Endometrium (tissue), 2 donors: ENCODE data around the gene SMAD6.

ENCODE experiments used
- FAIRE-seq: peaks from 2 replicates; lab custom pipeline; 2012; peaks lifted over from hg19 to GRCh38; lab: Jason Lieb, UNC
- donor health status: control.
- donor health status: control.

SMAD6 gene

GRCh38 chr15:66777054-66777453 is 75.0 kb downstream of the SMAD6 start:
- no peak for FAIRE-seq

GRCh38 chr15:66777596-66778313 is 75.7 kb downstream of the SMAD6 start:
- FAIRE-seq, result no peak

DNA sequence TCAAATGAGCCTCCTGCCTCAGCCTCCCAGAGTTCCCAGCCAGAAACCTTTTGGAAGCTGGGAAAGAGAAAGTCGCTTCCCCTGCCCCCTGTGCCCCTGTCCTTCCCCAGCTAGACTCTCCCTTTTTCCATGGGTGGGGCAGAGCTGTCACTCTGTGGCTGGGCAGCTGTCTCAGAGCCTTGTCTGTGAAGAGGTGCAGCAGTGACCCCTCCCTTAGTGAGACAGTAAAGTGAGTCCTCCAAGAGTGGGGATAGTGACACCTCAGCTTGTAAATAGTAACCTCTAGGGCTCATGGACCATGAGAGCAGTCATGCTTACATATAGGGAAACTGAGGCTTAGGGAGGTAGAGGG is 76.3 kb downstream of the SMAD6 start:
- no peak for FAIRE-seq

- FAIRE-seq, result no peak
These were observed 76.7 kb downstream of the SMAD6 start for GRCh38 chr15:66778716-66779115.

DNA sequence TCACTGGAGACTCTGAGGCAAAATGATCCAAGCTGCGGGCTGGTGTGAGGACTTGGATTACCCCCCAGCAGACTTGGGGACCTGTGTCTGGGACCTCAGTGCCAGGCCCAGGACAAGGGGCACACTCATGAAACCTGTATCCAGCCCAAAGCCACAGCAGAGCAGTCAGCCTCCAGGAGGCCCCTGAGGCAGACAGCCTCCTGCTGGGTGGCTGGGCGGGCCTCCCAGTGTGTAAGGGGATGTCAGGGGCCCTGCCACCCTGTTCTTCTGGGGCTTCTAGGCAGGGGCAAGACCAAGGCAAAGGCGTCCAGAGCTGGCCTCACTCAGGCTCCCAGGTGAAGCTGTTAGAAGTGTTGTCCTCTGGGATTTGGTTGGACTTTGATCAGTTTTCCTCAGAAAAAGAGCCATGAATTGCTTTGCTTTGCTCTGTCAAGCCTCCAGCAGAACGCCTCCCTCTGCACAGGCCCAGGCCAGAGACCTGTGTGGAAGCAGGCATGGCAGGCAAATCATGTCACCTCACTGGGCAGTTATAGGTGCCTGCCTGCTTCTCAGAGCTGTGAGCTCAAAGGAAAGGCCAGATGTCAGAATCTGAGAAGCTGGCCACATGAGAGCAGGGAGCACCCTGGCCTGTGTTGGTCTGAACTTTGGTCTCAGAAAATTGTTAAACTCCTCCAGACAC is 77.4 kb downstream of the SMAD6 start:
- no peak for FAIRE-seq

GRCh38 chr15:66780172-66780972 is 78.3 kb downstream of the SMAD6 start:
- FAIRE-seq, result no peak

DNA sequence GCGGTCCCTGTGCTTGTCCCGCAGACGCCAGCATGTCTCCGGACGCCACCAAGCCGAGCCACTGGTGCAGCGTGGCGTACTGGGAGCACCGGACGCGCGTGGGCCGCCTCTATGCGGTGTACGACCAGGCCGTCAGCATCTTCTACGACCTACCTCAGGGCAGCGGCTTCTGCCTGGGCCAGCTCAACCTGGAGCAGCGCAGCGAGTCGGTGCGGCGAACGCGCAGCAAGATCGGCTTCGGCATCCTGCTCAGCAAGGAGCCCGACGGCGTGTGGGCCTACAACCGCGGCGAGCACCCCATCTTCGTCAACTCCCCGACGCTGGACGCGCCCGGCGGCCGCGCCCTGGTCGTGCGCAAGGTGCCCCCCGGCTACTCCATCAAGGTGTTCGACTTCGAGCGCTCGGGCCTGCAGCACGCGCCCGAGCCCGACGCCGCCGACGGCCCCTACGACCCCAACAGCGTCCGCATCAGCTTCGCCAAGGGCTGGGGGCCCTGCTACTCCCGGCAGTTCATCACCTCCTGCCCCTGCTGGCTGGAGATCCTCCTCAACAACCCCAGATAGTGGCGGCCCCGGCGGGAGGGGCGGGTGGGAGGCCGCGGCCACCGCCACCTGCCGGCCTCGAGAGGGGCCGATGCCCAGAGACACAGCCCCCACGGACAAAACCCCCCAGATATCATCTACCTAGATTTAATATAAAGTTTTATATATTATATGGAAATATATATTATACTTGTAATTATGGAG is 79.1 kb downstream of the SMAD6 start:
- no peak for FAIRE-seq

DNA sequence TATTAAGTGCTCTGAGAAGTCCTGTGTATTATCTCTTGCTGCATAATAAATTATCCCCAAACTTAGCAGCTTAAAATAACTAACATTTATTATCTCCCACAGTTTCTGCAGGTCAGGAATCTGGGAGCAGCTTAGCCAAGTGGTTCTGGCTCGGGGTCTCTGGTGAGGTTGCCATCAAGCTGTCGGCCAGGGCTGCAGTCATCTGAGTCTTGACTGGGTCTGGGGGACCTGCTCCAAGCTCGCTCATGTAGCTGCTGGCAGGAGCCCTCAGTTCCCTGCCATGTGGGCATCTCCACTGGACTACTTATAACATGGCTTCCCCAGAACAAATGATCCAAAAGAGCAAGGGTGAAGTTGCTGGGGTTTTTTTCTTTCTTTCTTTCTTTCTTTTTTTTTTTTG is 80.7 kb downstream of the SMAD6 start:
- FAIRE-seq, result no peak

DNA sequence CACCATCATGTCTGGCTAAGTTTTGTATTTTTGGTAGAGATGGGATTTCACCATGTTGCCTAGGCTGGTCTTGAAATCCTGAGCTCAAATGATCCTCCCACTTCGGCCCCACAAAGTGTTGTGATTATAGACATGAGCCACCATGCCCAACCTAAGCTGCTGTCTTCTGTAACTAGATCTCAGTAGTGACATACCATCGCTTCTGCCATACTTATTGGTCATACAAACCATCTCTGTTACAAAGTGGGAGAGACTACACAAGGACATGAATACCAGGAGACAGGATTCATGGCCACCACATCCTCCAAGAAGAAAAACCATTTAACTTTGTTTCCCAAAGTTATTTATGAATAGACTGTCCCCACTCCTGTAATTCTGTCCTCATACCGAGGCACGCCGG is 81.3 kb downstream of the SMAD6 start:
- no peak for FAIRE-seq

DNA sequence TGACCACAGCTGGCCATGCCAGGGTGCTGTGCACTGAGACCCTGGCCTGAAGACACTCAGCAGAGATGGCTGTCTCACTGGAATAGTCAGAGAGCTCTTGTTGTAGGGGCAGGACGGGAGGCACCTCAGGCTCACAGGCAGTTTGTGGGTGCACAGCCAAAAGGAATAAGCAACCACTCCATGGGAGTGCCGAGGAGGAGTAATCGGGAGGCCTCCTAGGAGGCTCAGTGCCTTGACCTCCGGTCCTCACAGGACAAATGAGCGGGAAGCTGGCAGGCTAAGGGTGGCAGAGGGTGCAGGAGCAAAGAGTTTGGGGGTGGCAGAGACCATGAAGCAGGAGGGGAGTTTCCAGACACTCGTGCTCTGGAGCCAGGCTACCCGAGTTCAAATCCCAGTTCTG is 81.7 kb downstream of the SMAD6 start:
- no peak for FAIRE-seq

- no peak for FAIRE-seq
These were observed 82.1 kb downstream of the SMAD6 start for GRCh38 chr15:66784174-66784573.

DNA sequence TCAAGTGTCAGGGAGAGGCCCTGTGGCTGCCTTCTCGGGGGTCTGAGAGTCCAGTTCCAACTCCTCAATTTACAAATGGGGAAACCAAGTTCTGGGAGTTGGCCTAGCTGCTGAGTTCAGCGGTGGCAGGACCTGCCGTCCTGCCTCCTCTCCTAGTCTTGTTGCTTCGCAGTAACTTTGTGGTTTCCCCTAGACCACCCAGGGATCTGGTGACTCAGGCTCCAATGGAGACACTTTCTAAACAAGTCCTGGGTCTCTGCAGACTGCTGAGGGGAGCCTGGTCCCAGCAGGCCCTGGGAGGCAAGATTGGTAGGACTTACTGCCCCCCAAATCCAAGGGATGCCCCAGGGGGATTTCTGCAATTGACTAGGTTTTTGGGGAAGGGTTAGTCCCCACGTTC is 83.6 kb downstream of the SMAD6 start:
- no peak for FAIRE-seq

DNA sequence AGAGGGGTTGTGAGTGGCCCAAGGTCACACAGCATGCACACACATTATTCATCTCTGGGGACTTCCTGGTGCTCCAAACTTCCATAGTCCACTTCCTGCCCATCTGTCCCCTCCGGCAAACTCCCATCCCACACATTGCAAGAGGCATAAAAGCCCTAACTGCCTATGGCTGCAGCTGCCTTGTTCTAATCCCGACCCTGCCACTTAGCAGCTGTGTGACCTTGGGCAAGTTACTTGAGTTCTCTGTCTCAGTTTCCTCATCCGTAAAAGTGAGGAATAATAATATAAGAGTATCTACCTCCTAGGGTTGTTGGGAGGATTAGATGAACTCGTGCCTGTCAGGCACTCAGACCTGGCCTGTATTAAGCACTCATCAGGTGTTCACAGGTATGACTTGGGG is 84.2 kb downstream of the SMAD6 start:
- no peak for FAIRE-seq

DNA sequence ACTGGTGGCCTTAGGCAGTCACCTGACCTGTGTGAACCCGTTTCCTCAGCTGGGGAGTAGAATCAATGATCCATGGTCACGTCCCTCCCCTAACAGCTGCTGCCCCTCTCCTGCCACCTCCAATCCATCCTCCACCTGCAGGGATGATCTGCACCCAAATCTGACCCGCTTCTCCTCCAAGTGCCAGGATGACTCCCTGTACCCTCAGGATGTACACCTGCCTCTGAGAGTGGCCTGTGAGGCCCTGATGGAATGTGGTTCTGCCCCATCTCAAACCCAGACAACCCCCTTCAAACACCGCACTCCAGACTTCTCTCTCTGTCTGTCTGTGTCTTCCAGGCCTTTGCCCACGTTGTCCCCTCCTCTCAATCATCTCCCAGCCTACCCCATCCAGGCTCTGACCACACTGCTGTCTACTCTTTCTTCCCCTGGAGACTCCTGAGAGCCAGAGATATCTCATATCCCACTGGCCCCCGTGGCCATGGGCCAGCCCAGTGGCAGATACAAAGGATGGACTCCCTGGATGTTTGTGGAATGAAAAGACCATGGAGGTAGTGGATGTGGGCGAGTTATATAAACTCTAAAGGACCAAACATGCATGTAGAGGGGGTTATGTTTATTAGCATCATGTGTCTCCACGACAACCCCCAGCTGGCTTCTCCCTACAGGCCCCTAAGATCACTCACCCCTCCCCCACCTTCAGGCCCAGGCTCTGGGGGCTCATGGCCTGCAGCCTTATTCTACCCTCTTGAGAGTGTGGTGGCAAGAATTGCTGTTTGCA is 84.9 kb downstream of the SMAD6 start:
- FAIRE-seq, result no peak

DNA sequence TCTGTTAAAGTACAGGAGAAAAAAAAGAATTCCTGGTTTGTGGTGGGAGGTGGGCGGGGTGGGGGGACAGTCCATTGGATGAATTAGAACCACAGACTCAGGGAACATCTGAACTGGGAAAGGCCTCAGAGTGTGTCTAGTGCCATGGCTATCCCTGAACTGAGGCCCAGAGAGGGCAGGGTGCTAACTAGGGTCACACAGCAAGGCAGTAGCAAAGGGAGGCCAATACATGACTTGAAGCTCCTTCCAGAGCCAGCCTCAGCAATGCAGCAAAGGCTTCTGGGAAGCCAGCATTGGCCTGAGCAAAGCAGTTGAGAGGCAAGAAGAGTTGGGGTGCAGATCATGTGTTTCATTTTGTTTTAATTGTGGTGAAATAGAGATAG is 85.4 kb downstream of the SMAD6 start:
- no peak for FAIRE-seq

GRCh38 chr15:66788024-66788423 is 86.0 kb downstream of the SMAD6 start:
- FAIRE-seq, result no peak

DNA sequence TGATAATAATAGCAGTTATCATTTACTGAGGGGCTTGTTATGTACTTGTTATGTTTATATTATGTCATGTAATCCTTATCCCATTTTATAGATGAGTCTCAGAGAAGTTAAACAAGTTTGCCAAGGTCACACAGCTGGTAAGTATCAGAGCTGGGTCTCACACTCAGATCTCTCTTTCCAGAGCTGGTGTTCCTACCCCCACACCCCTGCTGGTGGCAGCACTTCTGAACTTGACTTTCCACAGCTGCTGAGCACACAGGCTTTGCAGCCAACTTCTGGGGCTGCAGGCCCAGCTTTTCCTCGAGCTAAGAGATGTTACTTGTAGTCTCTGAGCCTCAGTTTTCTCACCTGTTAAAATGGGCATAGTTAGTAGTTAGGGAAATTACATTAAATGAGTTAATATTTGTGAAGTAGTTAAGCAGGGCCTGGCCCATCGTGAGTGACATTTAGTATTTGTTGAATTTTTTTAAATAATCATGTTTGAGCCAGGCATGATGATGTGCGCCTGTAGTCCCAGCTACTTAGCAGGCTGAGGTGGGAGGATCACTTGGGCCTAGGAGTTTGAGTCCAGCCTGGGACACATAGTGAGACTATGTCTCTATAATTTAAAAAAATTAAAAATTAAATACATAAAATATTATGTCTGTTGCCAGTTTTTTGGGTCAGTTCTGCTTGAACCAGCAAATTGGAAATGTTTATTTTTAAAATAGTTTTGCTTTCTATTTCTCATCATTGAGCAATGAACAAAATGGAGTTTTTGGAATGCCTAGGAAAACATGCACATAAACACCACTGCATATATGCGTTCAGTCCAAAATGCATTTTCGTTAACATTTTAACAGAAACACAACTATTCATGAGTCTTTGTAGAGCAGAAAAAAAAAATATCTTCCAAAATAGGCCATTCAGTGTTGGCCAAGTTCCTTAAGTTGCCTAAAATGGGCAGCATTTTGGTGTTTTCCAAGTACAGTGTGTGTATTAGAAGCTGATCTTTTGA is 87.3 kb downstream of the SMAD6 start:
- no peak for FAIRE-seq

- no peak for FAIRE-seq
These were observed 93.8 kb downstream of the SMAD6 start for GRCh38 chr15:66795851-66796250.

DNA sequence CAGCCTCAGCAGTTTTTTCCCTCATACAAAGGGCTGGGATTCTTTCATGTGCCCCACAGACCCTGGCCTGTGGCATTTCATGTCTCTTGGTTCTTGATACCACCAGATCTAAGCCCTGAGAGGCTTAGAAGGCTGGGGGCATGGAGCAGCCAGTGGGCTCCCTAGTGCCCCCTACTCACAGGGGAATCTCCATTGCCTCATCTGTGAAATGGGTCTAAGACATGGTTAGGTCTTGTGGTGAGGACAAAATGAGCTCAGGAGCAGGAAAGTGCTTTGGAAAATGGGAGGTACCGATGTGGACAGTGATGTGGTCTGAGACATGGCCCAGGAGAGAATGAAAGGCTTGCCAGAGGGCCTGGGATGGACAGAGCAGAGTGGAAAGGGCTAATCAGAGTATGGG is 94.3 kb downstream of the SMAD6 start:
- FAIRE-seq, result no peak

- no peak for FAIRE-seq
These were observed 95.9 kb downstream of the SMAD6 start for GRCh38 chr15:66797921-66798320.
